ENCODE data around the gene IKBKG.

DNA sequence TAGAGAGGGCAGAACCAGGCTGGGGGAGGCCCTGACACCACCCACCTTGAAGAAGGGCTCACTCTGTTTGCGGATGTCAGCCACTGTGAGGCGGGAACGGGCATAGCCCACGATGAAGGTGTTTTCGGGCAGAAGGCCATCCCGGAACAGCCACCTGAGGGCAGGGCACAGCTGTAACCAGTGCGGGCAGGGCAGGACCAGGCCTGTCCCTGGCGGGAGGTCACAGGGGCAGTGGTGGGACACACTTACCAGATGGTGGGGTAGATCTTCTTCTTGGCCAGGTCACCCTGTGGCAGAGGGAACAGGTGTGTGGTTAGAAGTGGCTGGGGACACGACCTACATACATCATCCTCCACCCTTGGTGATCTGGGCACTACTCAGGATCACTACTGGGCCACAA lies 11.5 kb upstream of the IKBKG start:
- TF ChIP-seq, protein P1, sequence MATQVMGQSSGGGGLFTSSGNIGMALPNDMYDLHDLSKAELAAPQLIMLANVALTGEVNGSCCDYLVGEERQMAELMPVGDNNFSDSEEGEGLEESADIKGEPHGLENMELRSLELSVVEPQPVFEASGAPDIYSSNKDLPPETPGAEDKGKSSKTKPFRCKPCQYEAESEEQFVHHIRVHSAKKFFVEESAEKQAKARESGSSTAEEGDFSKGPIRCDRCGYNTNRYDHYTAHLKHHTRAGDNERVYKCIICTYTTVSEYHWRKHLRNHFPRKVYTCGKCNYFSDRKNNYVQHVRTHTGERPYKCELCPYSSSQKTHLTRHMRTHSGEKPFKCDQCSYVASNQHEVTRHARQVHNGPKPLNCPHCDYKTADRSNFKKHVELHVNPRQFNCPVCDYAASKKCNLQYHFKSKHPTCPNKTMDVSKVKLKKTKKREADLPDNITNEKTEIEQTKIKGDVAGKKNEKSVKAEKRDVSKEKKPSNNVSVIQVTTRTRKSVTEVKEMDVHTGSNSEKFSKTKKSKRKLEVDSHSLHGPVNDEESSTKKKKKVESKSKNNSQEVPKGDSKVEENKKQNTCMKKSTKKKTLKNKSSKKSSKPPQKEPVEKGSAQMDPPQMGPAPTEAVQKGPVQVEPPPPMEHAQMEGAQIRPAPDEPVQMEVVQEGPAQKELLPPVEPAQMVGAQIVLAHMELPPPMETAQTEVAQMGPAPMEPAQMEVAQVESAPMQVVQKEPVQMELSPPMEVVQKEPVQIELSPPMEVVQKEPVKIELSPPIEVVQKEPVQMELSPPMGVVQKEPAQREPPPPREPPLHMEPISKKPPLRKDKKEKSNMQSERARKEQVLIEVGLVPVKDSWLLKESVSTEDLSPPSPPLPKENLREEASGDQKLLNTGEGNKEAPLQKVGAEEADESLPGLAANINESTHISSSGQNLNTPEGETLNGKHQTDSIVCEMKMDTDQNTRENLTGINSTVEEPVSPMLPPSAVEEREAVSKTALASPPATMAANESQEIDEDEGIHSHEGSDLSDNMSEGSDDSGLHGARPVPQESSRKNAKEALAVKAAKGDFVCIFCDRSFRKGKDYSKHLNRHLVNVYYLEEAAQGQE (IDR thresholded peaks at IDR 0.05; ENCODE audit: borderline replicate concordance in 1 of 2, low read depth in 1 of 2, low read length in 2 of 2): no peak
- no peak for TF ChIP-seq ZMYM2 (CRISPR knock-in tag; IDR thresholded peaks at IDR 0.05)
- TF ChIP-seq GLI4 (CRISPR knock-in tag; IDR thresholded peaks at IDR 0.05; ENCODE audit: borderline replicate concordance): no peak
- no peak for TF ChIP-seq PITX1 (CRISPR knock-in tag; IDR thresholded peaks at IDR 0.05)
- no peak for TF ChIP-seq ZC3H4 (CRISPR knock-in tag; IDR thresholded peaks at IDR 0.05; ENCODE audit: borderline replicate concordance)
- TF ChIP-seq, protein P2, sequence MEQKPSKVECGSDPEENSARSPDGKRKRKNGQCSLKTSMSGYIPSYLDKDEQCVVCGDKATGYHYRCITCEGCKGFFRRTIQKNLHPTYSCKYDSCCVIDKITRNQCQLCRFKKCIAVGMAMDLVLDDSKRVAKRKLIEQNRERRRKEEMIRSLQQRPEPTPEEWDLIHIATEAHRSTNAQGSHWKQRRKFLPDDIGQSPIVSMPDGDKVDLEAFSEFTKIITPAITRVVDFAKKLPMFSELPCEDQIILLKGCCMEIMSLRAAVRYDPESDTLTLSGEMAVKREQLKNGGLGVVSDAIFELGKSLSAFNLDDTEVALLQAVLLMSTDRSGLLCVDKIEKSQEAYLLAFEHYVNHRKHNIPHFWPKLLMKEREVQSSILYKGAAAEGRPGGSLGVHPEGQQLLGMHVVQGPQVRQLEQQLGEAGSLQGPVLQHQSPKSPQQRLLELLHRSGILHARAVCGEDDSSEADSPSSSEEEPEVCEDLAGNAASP (CRISPR knock-in tag; IDR thresholded peaks at IDR 0.05; ENCODE audit: borderline replicate concordance): no peak
- TF ChIP-seq PLRG1 (conservative IDR thresholded peaks at IDR 0.05): no peak
- TF ChIP-seq KDM5B (CRISPR knock-in tag; IDR thresholded peaks at IDR 0.05; ENCODE audit: borderline replicate concordance): no peak
- TF ChIP-seq ZNF121 (CRISPR knock-in tag; IDR thresholded peaks at IDR 0.05): no peak
- TF ChIP-seq, protein P3, sequence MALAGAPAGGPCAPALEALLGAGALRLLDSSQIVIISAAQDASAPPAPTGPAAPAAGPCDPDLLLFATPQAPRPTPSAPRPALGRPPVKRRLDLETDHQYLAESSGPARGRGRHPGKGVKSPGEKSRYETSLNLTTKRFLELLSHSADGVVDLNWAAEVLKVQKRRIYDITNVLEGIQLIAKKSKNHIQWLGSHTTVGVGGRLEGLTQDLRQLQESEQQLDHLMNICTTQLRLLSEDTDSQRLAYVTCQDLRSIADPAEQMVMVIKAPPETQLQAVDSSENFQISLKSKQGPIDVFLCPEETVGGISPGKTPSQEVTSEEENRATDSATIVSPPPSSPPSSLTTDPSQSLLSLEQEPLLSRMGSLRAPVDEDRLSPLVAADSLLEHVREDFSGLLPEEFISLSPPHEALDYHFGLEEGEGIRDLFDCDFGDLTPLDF (CRISPR knock-in tag; IDR thresholded peaks at IDR 0.05): no peak
- no peak for TF ChIP-seq MYNN (CRISPR knock-in tag; IDR thresholded peaks at IDR 0.05; ENCODE audit: low read depth)
